Posterior cingulate gyrus (tissue), 11 donors: ENCODE measurements around the gene NOVA2.
A peak's percentile ranks its signal among the peaks of the same experiment; 100 is the strongest.

Source experiments
- DNase-seq, 10 donors: peaks; one replicate each; pipeline versions ENCODE4 v3.0.0 to v3.0.0-alpha.2; 2020 to 2021; ENCODE audit warnings: mixed read lengths in 3 of 10
- intact Hi-C: fragments of 100-400 bp; cut with DNase I; formaldehyde crosslinking; loops from one replicate; pipeline ENCODE4 v1.15.1; 2023

Gene NOVA2, protein sequence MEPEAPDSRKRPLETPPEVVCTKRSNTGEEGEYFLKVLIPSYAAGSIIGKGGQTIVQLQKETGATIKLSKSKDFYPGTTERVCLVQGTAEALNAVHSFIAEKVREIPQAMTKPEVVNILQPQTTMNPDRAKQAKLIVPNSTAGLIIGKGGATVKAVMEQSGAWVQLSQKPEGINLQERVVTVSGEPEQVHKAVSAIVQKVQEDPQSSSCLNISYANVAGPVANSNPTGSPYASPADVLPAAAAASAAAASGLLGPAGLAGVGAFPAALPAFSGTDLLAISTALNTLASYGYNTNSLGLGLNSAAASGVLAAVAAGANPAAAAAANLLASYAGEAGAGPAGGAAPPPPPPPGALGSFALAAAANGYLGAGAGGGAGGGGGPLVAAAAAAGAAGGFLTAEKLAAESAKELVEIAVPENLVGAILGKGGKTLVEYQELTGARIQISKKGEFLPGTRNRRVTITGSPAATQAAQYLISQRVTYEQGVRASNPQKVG

GRCh38 chr19:45973553-45974338 is at the start of gene NOVA2:
Gene NOVA2 (minus strand): TSS chr19:45973865. CDS start chr19:45973351, 514 bp downstream.
- intact Hi-C loops = no loop called here
- DNase-seq = peak; percentile 82 to 99 (median 96)

GRCh38 chr19:46023311-46023779 is 49.7 kb upstream of the NOVA2 start:
- DNase-seq = peak in 1 of 10 donors; percentile 80
- intact Hi-C loops = no loop called here

GRCh38 chr19:46022431-46023310 is 49.0 kb upstream of the NOVA2 start, which contains the start of gene PGLYRP1:
Gene PGLYRP1 (minus strand): TSS chr19:46023053. CDS start chr19:46023021, 32 bp downstream.
- DNase-seq = peak in 1 of 10 donors; percentile 82
- intact Hi-C loops = no loop called here

- DNase-seq = peak in 1 of 10 donors; percentile 75
- intact Hi-C loops = no loop called here
Measured at GRCh38 chr19:46022061-46022430, 48.4 kb upstream of the NOVA2 start.

DNA sequence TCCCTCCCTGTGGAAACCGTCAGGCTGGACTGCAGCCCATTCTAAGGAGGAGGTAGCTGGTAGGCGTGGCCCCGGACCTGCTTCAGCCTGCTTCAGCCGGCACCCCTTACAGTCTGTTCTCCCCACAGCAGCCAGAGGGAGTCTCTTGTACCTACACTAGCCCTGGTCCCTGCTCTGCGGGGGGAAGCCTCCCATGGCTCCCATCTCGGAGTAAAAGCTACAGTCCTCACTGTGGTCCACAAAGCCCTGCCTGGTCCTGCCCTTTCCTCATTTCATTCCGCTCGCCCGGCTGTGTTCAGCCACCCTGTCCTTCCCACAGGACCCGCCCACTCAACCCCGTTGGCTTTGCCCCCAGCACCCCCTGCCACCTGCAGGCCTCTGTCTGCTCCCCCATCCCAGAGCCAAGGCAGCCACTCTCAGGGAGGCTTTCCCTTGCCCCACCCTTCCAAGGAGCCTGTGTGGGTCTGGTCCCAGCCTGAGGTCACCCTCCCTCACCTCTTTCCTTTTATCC is 47.9 kb upstream of the NOVA2 start:
- intact Hi-C loops = no loop called here
- DNase-seq = peak in 2 of 10 donors; percentile 79 to 81

GRCh38 chr19:46020819-46021125 is 47.1 kb upstream of the NOVA2 start:
- DNase-seq = no peak
- intact Hi-C loops = no loop called here

DNA sequence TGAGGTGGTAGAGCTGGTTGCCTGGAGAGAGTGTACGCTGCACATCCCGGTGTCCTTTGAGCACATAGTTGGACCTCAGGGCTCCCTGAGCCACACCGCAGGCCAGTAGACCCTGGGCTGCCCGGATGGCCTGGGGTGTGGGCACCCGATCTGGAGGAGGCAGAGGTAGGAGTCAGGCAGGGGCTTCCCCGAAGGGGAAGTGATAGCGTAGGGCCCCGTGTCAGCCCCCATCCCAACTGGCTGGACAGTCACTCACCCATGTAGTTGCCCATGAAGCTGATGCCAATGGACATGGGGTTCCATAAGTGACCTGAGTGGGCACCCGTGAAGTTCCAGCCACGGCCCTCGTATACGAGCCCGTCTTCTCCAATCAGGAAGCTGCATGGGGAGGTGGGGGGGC is 45.6 kb upstream of the NOVA2 start:
- intact Hi-C loops = loop anchor here (5.0 to 10.0 kb wide), 2 partner anchors 64 to 117 kb away; partner anchors contain the start of gene MYPOP
- peak in 2 of 10 donors; percentile 32 to 41 for DNase-seq

GRCh38 chr19:46018729-46019251 is 45.1 kb upstream of the NOVA2 start:
- intact Hi-C loops = loop anchor here (5.0 to 10.0 kb wide), 2 partner anchors 64 to 116 kb away; partner anchors contain the start of gene MYPOP
- DNase-seq = peak in 1 of 10 donors; percentile 54

- intact Hi-C loops = loop anchor here (2.0 to 10.0 kb wide), 4 partner anchors 63 to 153 kb away; partner anchors contain the start of genes FOXA3, IRF2BP1 and MYPOP
Measured at GRCh38 chr19:46017874-46018675, 44.4 kb upstream of the NOVA2 start.

GRCh38 chr19:46017095-46017429 is 43.4 kb upstream of the NOVA2 start:
- DNase-seq = no peak
- intact Hi-C loops = loop anchor here (2.0 to 10.0 kb wide), 4 partner anchors 62 to 152 kb away; partner anchors contain the start of genes FOXA3, IRF2BP1 and MYPOP

More at GRCh38 chr19:46017874-46018675, 44.4 kb upstream of the NOVA2 start:
- DNase-seq = peak in 1 of 10 donors; percentile 63

DNA sequence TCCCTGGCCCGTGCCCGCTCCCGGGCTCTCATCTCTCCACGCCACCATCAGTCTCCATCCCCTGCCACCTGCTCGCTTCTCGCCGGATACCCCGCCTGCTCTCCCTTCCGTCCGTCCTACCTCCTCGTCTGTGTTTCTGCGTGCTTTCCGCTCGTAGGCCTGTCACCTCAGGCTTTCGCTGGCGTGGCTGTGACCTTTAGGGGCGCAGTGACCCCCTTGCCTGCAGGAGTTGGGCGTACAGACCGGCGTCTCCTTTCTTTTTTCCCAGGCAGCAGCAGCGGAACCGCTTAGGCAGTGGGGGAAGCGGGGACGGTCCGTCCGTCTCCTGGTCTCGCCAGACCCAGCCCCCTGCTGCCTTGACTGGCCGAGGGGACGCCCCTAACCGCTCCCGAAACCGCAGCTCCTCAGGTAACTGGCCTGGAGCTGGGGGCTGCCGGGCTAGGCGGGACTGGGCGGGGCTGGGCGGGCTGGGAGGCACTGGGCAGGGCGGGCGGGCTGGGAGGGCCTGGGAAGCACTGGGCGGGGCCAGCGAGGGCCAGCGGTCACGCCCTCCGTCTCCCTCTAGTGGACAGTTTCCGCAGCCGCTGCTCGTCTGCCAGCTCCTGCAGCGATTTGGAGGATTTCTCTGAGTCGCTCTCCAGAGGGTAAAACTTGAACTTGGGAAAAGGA is 42.9 kb upstream of the NOVA2 start:
- peak; percentile 61 to 97 (median 80) for DNase-seq
- intact Hi-C loops = loop anchor here (2.0 to 10.0 kb wide), 4 partner anchors 62 to 152 kb away; partner anchors contain the start of genes FOXA3, IRF2BP1 and MYPOP

- peak in 1 of 10 donors; percentile 81 for DNase-seq
- intact Hi-C loops = loop anchor here (2.0 to 10.0 kb wide), 4 partner anchors 61 to 151 kb away; partner anchors contain the start of genes FOXA3, IRF2BP1 and MYPOP
Measured at GRCh38 chr19:46015687-46016425, 42.2 kb upstream of the NOVA2 start.

DNA sequence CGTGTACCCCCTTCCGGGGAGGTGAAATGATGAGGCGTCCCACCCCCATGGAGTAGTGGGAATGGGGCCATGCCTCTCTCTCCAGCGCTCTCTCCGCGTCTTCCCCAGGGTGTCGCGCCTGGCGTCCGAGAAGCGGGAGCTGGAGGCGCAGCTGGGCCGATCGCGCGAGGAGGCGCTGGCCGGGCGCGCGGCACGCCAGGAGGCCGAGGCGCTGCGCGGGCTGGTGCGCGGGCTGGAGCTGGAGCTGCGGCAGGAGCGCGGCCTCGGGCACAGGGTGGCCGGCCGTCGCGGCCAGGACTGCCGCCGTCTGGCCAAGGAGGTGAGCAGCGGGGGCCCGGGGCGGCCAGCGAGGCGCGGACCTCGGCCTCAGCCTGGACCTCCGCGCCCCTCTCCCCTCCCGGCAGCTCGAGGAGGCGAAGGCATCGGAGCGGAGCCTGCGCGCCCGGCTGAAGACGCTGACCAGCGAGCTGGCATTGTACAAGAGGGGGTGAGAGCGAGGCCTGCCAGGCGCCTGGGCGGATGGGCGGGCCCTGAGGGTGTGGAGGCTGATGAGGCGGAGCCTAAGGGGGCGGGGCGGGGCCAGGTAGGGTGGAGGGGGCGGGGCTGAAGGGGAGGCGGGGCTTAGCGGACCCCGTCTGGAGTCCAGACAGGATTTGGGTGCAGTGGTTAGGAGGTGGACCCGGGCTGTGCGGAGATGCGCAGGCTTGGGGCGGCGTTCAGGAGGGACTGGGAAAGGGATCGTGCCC is 41.4 kb upstream of the NOVA2 start:
- intact Hi-C loops = loop anchor here (5.0 to 10.0 kb wide), 2 partner anchors 60 to 113 kb away; partner anchors contain the start of gene MYPOP
- peak in 4 of 10 donors; percentile 28 to 91 (median 65) for DNase-seq

DNA sequence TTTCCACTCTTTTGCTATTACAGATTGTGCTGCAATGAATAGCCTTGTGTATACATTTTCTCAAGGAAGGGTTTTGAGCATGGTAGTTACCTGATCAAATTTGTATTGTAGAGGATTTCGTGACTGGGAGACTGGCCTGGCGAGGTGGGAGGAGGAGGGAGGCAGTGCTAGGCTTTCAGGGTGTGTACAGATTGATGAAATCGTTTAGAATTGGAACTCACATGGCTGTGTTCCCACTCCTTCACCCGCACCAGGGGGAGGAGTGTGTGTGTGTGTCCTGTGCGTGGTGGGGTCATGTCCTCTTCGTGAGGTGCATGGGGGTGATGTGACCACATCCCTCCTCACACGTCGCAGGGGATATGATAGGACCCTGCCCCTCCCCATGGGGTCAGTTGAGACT is 40.9 kb upstream of the NOVA2 start:
- intact Hi-C loops = loop anchor here (10.0 kb wide), 1 partner anchor 60 kb away; no protein-coding TSS in a partner anchor

DNA sequence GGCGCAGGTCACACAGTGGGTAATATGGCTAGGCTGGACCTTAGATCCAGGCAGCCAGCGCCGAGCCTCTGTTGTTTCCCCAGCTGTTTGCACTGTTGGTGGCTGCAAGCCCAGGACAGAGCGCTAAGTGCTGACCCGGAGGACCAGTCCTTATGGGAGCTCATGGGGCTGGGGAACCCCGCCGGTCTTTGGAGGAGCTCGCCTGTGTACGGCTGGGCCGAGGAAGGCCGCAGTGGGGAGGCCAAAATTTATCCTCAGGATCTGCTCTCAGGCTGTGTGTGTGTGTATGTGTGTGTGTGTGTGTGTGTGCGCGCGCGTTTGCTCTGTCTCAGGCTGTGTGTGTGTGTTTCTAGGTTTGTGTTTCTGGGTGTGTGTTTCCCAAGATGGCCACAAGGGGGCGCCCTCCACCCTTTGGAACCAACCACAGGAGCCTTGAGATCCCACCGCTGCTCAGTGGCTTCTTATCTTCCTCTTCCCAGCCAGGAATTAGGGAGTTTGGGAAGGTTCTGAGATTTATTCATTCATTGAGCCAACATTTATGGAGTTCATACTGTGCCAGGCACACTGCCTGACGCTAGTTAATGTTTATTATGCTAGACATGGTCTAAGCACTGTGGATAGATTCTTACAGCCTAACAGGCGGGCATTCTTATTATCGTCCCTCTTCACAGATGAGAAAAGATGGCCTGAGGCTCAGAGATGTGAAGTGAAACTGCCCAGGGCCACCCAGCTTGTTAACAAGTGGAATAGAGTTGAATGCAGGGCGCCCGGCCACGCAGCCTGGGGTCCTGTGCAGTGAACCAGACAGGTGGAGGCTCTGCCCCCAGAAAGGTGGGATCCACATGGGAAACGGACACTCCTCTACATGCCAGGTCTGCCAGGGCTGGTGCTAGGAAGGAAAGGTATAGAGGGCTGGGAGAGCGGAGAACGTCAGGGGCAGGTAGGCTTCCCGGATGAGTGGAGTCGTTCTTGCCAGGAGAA is 36.2 kb upstream of the NOVA2 start:
- intact Hi-C loops = loop anchor here (10.0 kb wide), 1 partner anchor 55 kb away; no protein-coding TSS in a partner anchor
- DNase-seq = peak; percentile 51 to 96 (median 86)

More for the DNA sequence above, 40.9 kb upstream of the NOVA2 start:
- no peak for DNase-seq
